Activated T-cell treated with anti-CD3 and anti-CD28 coated beads for 48 hours (primary cell): ENCODE results near the gene MPPED1.

Experiments used
- DNase-seq: peaks from one replicate; pipeline ENCODE4 v3.0.0-alpha.2; 2020; ENCODE audit warnings: low read depth

MPPED1 gene

GRCh38 chr22:43521716-43522115, 109.9 kb downstream of the MPPED1 start:
- DNase-seq = no peak

DNA sequence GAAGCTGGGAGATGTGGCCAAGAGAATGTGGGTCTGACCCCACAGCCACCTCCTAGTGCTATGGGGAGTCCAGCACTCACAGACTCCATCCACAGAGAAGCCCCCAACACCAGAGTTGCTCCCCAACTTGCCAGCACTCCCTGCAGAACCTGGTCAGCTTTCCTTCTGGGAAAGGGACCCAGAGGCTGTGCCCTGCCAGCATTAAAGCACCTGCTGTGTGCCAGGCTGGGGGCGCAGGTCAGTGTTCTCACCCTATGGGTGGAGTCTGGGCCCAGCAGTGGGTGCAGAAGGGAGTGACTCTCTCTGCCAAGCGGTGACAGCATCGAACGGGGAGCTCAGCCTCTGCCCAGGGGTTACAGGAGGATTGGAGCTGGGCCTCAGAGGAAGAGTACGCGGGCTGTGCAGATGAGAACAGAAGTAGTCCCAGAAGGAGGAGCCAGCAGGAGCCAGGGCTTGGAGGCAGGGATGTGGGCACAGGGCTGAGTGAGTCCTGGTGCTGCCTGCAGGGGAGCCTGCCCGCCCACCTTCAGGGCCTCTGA, 114.4 kb downstream of the MPPED1 start:
- DNase-seq = no peak

DNA sequence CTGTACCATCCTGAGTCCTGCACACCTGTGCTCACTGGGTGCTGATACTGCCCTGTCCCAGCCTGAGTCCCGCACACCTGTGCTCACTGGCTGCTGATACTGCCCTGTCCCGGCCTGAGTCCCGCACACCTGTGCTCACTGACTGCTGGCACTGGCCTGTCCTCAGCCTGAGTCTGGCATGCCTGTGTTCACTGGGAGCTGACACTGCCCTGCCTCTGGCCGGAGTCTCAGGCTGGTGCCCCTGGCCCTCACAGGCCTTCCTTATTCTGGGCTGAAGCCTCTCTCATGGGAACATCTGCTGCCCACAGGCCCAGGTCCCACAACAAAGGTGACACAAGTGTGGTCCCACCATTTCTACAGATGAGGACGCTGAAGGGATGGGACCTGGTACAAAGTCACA, 115.1 kb downstream of the MPPED1 start:
- no peak for DNase-seq

- DNase-seq = no peak
Observed at GRCh38 chr22:43528601-43529360, 117.0 kb downstream of the MPPED1 start.

DNA sequence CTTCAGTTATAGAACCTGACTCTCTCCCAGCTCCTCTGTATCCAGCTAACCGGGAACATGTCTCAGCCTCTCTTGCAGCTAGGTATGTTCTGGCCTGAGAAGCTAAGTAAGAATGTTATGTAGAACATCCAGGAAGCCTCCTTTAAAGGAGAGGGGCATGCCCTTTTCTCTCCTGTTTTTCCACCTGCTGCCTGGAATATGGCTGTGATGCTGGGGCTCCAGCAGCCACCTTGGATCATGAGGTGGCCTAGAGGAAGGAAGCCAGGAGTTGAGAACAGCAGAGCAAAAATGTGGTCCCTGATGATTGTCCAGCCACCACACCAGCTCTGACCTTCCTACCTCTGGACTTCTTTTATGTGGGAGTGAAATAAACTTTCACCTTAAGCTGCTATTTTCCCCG, 117.6 kb downstream of the MPPED1 start:
- DNase-seq = no peak

- DNase-seq = no peak
Observed at GRCh38 chr22:43529934-43530333, 118.1 kb downstream of the MPPED1 start.

- no peak for DNase-seq
Observed at GRCh38 chr22:43530349-43531201, 118.8 kb downstream of the MPPED1 start.

DNA sequence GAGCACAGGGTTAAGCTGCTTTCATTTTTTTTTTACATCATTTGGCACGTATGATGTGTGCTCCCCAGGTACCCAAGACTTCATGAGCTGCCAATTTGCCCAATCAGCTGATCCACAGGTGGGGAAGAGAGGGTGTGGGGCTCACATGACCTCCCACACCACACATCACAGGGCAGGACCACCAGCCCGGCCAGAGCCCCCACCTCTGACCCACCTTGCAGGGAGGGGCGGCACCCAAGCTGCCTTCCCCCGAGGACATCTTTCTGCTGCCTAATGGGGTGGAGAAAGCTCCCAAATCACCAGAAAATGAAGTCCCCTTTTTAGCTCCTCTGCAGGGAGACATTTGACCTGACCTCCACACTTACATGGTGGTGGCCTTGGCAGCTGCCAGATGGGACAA, 119.8 kb downstream of the MPPED1 start:
- DNase-seq = no peak

DNA sequence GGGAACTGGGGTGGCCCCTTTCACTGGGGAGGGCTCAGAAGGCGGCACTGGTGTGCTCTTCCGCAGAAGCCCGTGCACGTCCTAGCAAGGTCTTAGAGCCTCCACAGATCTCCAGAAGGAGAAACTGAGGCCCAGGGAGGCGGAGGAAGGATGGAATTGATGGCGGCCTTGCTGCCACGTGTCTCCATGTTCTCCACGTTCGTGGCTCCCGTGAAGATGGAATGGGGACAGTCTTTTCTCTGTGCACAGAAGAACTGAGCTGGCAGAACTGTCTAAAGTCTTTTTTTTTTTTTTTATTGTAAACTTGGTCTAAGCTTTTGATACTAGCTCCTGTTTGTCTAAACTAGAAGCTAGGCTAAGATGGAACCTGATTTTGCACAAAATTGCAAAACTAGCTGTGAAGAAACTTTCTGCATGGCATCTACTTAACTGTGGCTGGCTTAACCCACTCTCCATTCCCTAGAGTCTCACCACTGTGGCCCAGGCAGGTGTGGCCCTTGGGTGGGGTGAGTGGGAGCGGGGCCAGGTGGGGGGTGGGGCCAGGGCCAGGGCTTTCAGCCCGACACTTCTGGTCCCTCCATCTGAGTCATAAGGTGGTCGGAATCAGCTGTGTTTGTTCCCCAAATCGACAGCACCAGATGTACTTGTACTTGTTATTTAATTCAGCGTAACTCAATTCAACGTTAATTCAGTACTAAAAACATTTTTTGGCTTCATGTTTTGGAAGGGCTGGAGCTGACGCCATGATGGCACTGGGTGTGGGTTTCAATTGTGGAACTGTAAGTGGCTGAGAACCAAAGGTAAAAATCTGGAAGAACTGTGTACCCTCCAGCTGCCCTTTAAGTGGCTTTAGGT, 120.7 kb downstream of the MPPED1 start:
- DNase-seq = no peak

GRCh38 chr22:43533156-43533530, 121.3 kb downstream of the MPPED1 start:
- no peak for DNase-seq

- DNase-seq = no peak
Observed at GRCh38 chr22:43533656-43534428, 122.0 kb downstream of the MPPED1 start.

- no peak for DNase-seq
Observed at GRCh38 chr22:43534916-43535315, 123.1 kb downstream of the MPPED1 start.

GRCh38 chr22:43535336-43535735, 123.5 kb downstream of the MPPED1 start:
- DNase-seq = no peak

- DNase-seq = no peak
Observed at GRCh38 chr22:43535741-43536140, 123.9 kb downstream of the MPPED1 start.

DNA sequence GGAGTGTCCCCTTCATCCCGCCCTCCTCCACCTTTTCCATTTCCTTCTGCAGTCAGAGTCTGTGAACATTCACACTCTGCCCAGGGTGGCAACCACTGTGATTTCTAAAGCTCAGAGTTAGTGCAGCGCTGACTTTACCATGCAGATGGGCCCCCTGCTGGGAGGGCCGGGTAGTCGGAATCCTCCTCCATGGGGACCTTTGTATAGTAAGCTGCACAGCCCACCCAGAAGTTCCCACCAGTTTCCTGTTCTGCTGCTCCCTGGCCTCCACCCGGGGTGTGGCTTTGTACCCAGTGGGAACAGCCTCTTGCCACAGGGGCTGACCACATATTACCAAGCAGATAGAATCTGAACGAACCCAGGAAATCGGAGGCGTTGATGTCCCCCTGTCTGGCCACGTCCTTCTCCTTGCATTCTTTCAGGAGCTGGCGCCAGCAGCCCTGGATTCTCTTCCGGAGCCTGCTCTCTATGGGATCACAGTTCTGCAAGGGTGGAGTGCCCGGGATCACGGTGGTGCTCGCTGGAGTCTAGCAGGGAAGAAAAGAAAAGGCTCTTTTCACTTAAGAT, 125.3 kb downstream of the MPPED1 start:
- no peak for DNase-seq

- no peak for DNase-seq
Observed at GRCh38 chr22:43539572-43540528, 128.0 kb downstream of the MPPED1 start.

DNA sequence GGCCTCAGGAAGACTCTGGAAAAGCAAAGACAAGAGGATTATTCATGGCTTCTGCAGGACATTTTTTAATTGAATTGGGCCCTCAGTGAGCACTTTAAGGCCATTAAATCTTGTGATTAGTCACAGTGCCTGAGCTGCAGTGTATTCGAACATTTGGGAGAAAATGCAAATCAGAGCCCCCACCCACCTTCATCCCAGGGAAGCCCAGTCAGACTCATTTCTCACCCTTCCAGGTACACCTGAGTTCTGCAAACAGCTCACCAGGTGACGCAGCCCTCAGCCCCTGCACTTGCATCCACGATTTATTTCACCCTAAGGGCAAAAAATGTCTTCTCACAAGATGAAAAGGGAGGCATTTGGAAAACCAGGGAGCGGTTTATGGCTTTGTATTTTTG, 128.7 kb downstream of the MPPED1 start:
- no peak for DNase-seq

- no peak for DNase-seq
Observed at GRCh38 chr22:43541022-43541421, 129.2 kb downstream of the MPPED1 start.

GRCh38 chr22:43541462-43542407, 129.9 kb downstream of the MPPED1 start:
- DNase-seq = no peak
